WTC11 (cell line): ENCODE measurements around the gene ACACA.

ENCODE experiments used
- ATF2 ChIP-seq: sonication (generic); formaldehyde crosslinking; IDR thresholded peaks from 2 replicates; pipeline ENCODE4 v1.8.1; 2022; ENCODE audit warnings: low read depth, missing genetic modification reagents, borderline replicate concordance
- CBFB ChIP-seq: sonication (generic); formaldehyde crosslinking; IDR thresholded peaks from 2 replicates; pipeline ENCODE4 v1.8.1; 2022; ENCODE audit warnings: mild to moderate bottlenecking, low read depth, missing genetic modification reagents
- CREB1 ChIP-seq: sonication (generic); formaldehyde crosslinking; IDR thresholded peaks from 2 replicates; pipeline ENCODE4 v1.8.0; 2023; ENCODE audit warnings: mild to moderate bottlenecking, missing genetic modification reagents
- CTCF ChIP-seq: fragments of 200-600 bp; IDR thresholded peaks from 2 replicates; pipeline ENCODE4 v1.8.0; 2022; ENCODE audit warnings: antibody characterized with exemption
- MAX ChIP-seq: sonication (generic); formaldehyde crosslinking; IDR thresholded peaks from 2 replicates; pipeline ENCODE4 v1.8.0; 2022; ENCODE audit warnings: mild to moderate bottlenecking, missing genetic modification reagents
- SP1 ChIP-seq: sonication (generic); formaldehyde crosslinking; conservative IDR thresholded peaks from 2 replicates; pipeline ENCODE4 v1.8.1; 2022; ENCODE audit warnings: missing genetic modification reagents
- TEAD4 ChIP-seq: sonication (generic); formaldehyde crosslinking; IDR thresholded peaks from 2 replicates; pipeline ENCODE4 v1.8.0; 2022; ENCODE audit warnings: mild to moderate bottlenecking, missing genetic modification reagents

GRCh38 chr17:37315601-37316000 is 91.0 kb downstream of the ACACA start:
- TF ChIP-seq CTCF = no peak
- no peak for TF ChIP-seq TEAD4 (CRISPR knock-in tag)
- no peak for TF ChIP-seq CBFB
- no peak for TF ChIP-seq ATF2 (CRISPR knock-in tag)
- no peak for TF ChIP-seq MAX
- no peak for TF ChIP-seq SP1 (CRISPR knock-in tag)
- TF ChIP-seq CREB1 (CRISPR knock-in tag) = no peak
